ENCODE measurements around the gene DUS3L. TPM values are rescaled to one million over a fixed set of nuclear protein-coding genes. Genes with fewer than 3 reads are reported as not detected.
A peak's percentile ranks its signal among the peaks of the same experiment; 100 is the strongest.

The DUS3L gene
- total RNA-seq, 1 donor from 2014 or later = 42.6 TPM

GRCh38 chr19:5809053-5809452 lies 18.1 kb upstream of the DUS3L start:
- no peaks in the 10 kb centered on the region for H3K9me3 Mint-ChIP-seq (ENCODE audit: low read depth)
- no peak for TF ChIP-seq CTCF (IDR thresholded peaks at IDR 0.05; ENCODE audit: unreplicated experiment)
- H3K4me1 Mint-ChIP-seq (ENCODE audit: low read depth) = peaks cover 3% of the 10 kb centered on the region
- H3K4me3 Mint-ChIP-seq (ENCODE audit: low read depth) = no peak overlapping the region
- peaks cover 18% of the 10 kb centered on the region for H3K27me3 Mint-ChIP-seq
- DNase-seq (ENCODE audit: low spot score, unreplicated experiment) = no peak
- H3K27ac Mint-ChIP-seq = no peak overlapping the region
- no peaks in the 10 kb centered on the region for H3K36me3 Mint-ChIP-seq (ENCODE audit: insufficient read depth)

GRCh38 chr19:5808120-5808816 lies 17.3 kb upstream of the DUS3L start:
- no peak overlapping the region for H3K4me3 Mint-ChIP-seq (ENCODE audit: low read depth)
- H3K27me3 Mint-ChIP-seq = peaks cover 23% of the 10 kb centered on the region
- TF ChIP-seq CTCF (IDR thresholded peaks at IDR 0.05; ENCODE audit: unreplicated experiment) = no peak
- H3K36me3 Mint-ChIP-seq (ENCODE audit: insufficient read depth) = no peaks in the 10 kb centered on the region
- H3K27ac Mint-ChIP-seq = no peak overlapping the region
- no peak for DNase-seq (ENCODE audit: low spot score, unreplicated experiment)
- peaks cover 3% of the 10 kb centered on the region for H3K4me1 Mint-ChIP-seq (ENCODE audit: low read depth)
- no peaks in the 10 kb centered on the region for H3K9me3 Mint-ChIP-seq (ENCODE audit: low read depth)

- peaks cover 31% of the 10 kb centered on the region for H3K27me3 Mint-ChIP-seq
- no peaks in the 10 kb centered on the region for H3K9me3 Mint-ChIP-seq (ENCODE audit: low read depth)
- DNase-seq (ENCODE audit: low spot score, unreplicated experiment) = no peak
- TF ChIP-seq CTCF (IDR thresholded peaks at IDR 0.05; ENCODE audit: unreplicated experiment) = no peak
- peaks cover 3% of the 10 kb centered on the region for H3K4me1 Mint-ChIP-seq (ENCODE audit: low read depth)
- no peak overlapping the region for H3K4me3 Mint-ChIP-seq (ENCODE audit: low read depth)
- H3K27ac Mint-ChIP-seq = no peak overlapping the region
- no peaks in the 10 kb centered on the region for H3K36me3 Mint-ChIP-seq (ENCODE audit: insufficient read depth)
These were observed 15.9 kb upstream of the DUS3L start for GRCh38 chr19:5806905-5807304.

- H3K4me1 Mint-ChIP-seq (ENCODE audit: low read depth) = peaks cover 4% of the 10 kb centered on the region
- DNase-seq (ENCODE audit: low spot score, unreplicated experiment) = no peak
- H3K36me3 Mint-ChIP-seq (ENCODE audit: insufficient read depth) = no peaks in the 10 kb centered on the region
- H3K27ac Mint-ChIP-seq = no peak overlapping the region
- no peaks in the 10 kb centered on the region for H3K9me3 Mint-ChIP-seq (ENCODE audit: low read depth)
- peak overlapping the region; percentile 52 for H3K4me3 Mint-ChIP-seq (ENCODE audit: low read depth)
- TF ChIP-seq CTCF (IDR thresholded peaks at IDR 0.05; ENCODE audit: unreplicated experiment) = no peak
- H3K27me3 Mint-ChIP-seq = peaks cover 33% of the 10 kb centered on the region
These were observed 15.1 kb upstream of the DUS3L start for GRCh38 chr19:5806133-5806489.

GRCh38 chr19:5805462-5806132 lies 14.6 kb upstream of the DUS3L start:
- TF ChIP-seq CTCF (IDR thresholded peaks at IDR 0.05; ENCODE audit: unreplicated experiment) = peak; percentile 80
- H3K36me3 Mint-ChIP-seq (ENCODE audit: insufficient read depth) = no peaks in the 10 kb centered on the region
- peaks cover 4% of the 10 kb centered on the region for H3K4me1 Mint-ChIP-seq (ENCODE audit: low read depth)
- no peak overlapping the region for H3K27ac Mint-ChIP-seq
- peak; percentile 84 for DNase-seq (ENCODE audit: low spot score, unreplicated experiment)
- H3K9me3 Mint-ChIP-seq (ENCODE audit: low read depth) = no peaks in the 10 kb centered on the region
- H3K4me3 Mint-ChIP-seq (ENCODE audit: low read depth) = peak overlapping the region; percentile 52
- H3K27me3 Mint-ChIP-seq = peaks cover 35% of the 10 kb centered on the region

All from progenitor cell of endocrine pancreas (in vitro differentiated cells).